GM18517 (cell line): ENCODE results near the gene MAP4K1.

Experiments used
- ATAC-seq: cut with Tn5 transposase; IDR thresholded peaks from one replicate; pipeline ENCODE4 v1.9.1; 2021; ENCODE audit warnings: mild to moderate bottlenecking, moderate library complexity; ENCODE audit not compliant: unreplicated experiment

The MAP4K1 gene

DNA sequence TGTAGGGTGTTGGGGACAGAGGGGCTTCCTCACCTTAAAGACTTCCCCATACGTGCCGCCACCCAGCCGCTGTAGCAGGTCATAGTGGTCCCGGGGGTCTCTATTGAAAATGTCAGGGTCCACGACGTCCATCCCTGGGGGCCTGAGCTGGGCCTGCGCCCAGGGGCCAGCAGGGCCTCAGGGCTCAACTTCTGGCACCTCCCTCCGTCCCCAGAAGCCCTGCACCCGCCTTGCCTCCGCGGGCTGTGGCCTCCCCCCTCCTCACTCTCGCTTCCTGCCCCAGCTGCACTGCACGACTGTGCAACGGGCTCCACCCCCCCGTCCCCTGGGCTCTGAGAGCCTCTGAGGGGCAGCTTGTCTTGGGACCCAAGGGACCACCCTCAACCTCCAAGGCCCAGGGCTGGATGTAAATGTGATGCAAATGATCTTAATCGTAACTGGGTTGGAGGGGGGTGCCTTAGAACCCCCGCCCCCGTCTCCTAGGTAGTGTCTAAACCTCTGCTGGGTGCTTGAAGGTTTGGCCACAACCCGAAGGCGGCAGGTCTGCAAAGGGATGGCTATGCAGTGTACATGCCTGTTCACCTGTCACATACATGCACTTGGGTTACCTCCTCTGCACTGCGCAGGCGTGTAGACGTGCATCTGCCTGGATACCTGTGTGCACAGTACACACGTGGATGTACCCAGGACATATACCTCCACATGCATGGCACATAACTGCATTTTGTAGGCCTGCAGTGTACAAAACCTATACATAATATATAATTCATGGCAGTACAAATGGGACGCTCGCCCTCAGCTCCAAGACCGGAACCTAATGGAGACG is at the start of gene MAP4K1:
MAP4K1 (minus strand) TSS at position 190 of the 826 bp plus-strand sequence; CDS start at position 132, 58 bp downstream.
- peak; percentile 50 for ATAC-seq

DNA sequence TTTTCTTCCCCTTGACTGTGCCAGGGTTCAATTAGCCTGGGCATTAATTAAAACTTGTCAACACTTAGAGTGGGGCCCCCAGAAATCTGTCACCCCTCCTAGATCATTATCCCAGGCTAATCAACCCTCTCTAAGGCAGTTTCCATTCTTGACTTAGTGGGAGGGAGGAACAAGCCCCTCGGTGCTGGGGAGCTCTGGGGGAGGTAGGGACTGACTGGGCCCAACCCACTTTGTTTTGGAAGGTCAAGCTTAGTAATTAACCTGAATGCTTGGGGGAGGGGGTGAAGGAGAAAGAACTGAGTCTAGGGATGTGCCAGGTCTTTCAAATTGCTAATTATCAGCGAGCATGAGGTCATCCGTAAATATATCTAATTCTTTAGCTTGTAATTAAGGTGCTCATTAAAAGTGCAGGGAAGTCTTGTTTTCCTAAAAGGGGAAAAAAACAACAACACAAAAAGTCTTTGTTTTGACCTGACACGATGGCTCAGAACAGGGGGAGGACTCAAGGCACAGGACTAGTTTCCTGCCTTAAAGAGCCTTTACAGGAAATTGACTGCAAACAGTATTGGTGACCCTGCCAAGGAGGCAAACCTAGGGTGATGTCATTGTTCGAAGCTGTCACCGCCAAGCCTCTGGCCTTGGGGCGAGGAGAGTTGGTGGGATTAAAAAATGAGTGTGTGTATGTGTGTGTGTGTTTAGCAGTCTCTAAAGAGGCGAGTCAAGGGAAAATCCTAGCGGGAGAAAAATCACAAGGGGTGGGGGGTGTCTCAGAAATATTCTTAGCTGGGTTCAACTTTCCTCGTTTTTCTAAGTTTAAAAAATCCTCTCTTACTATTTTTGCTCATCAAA is 49.1 kb upstream of the MAP4K1 start:
- no peak for ATAC-seq

DNA sequence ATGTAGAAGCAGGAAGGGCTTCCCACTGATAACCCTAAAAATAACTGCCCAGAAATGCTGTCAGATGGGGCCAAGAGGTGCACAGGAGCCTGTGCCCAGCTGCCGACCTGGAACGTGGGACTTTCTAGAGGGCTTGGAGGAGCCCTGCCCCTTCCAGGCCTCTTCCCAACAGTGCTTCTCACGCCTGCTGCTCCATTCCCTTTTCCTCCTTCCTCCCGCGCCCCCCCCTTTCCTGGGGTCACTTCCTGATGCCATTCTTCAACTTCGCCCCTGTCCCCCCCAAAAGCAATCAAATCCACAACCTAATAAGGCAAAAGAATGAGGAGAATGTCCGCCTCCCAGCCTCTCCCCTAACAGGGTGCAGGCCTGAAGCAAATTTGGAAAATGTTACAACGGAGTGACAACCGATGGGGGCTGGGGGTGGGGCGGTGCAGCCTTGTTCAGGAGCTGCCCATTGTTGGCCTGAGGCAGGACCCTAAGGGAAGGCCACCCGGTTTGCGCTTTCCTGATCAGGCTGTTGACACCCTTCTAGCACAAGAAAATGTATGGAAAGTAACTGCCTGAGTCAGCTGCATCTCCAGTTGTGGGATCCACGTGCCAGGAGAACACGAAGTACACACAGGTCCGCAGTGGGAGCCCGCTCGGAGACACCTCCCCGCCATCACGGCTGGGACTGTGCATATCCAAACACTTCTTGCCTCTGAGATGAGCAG is 48.4 kb upstream of the MAP4K1 start:
- ATAC-seq = no peak

DNA sequence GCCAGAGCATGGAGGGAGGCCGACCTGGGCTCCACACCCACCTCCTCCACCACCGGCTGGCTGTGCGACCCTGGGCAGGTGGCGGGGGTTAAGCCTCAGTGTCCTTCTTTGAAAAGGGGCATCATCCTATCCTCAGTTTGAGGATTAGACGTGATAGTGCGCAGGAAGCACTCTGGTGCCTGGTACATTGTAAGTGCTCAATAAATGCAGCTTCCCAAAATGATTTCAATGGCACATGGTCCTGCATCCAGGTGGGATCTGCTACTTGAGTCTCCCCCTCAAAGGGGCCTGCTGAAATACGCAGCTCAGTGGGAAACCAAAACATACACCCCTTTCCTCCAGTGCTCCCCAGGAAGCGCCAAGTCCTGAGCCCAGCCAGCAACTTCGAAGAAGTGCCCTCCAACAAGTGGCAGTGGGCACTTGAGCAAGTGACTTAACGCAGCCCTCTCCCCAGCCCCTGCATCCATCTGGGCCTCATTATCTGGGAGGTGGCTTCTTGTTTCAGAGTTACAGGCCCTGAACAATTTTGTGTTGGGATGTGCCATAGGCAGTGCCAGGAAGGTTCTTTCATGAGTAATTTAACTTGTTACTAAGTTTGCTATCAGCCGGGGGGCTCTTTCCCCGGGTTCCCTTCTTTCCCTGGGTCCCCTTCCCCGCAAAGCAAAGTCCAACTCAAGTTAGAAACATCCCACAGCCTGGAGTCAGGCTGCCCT is 47.6 kb upstream of the MAP4K1 start:
- ATAC-seq = no peak

- no peak for ATAC-seq
These were observed 46.9 kb upstream of the MAP4K1 start for GRCh38 chr19:38664503-38665211.

DNA sequence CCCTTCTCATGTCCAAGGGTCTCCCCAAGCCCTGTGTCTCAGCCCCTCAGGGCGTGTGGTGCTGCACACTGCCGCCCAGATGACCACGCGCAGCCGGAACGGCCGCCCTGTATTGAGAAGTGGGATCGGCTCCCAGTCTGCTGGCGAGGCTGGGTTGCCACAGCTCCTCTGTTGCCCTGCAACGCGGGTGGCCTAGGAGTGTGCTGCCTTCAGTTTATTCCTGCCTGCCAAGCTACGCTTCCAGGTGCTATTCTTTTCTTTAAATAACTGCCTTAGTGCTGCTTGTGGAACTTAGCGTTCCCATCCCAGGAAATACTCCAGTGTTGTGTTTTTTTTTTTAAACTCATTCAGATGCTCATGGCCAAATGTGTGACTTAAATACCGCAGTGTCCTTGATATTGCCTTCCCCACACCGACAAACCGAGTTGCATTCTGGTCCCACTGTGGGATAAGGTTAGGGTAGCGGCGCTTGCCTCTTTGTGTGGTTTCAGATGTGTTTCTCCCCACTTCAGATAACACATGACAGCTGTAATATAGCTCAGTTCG is 46.3 kb upstream of the MAP4K1 start:
- ATAC-seq = no peak

DNA sequence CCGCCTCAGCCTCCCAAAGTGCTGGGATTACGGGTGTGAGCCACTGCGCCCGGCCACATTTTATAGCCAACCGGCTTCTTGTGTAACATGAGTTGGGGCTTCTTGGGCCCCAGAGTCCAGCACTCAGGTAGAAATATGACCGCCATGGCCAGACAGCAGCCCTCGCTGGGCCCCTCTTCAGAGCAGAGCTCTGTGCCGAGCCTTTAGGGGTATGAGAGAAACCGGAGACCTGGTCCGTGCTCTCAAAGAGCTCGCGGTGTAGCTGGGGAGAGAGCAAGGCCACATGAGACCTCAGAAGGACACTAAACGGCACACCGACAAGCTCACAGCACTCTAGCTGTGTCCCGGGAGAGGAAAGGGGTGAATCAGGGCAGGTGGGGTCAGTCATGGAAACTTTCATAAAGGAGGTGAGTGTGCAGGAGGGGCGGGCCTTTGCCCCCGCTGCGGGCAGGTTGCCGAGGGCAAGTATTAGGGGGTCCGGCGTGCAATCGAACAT is 45.5 kb upstream of the MAP4K1 start:
- no peak for ATAC-seq

GRCh38 chr19:38662537-38663155 is 44.9 kb upstream of the MAP4K1 start:
- ATAC-seq = no peak

GRCh38 chr19:38661996-38662395 is 44.2 kb upstream of the MAP4K1 start:
- ATAC-seq = no peak

GRCh38 chr19:38661136-38661535 is 43.4 kb upstream of the MAP4K1 start:
- ATAC-seq = no peak

- no peak for ATAC-seq
These were observed 43.0 kb upstream of the MAP4K1 start for GRCh38 chr19:38660724-38661123.

DNA sequence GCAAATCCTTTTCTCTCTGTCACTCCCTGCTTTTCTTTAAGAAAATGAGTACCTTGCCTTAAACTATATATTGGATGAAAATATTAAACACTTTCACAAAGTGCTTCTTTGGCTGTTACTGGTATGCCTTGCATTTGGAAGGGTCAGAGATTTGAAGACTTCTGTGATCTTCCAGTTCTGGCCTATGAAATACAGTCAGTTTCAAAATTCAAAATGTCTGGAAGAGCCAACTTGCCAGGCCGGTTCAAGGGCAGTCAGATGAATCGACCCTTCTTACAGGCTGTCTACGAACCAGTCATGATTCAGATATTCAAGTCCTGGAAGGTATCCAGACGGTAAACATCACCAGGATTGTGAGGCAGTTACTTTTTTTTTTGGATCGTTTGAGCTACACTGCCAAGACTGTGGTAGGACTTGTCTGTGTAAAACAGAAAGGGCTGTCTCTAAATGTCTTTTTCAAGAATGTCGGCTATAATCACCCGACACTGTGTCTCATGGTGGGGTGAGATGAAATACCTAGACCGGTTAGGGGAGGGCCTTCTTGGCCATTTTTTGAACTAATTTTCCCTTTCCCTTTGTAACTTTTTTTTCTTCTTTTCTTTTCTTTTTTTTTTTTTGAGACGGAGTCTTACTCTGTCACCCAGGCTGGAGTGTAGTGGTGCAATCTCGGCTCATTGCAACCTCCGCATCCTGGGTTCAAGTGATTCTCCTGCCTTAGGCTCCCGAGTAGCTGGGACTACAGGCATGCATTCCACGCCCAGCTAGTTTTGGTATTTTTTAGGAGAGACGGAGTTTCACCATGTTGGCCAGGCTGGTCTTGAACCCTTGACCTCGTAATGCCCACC is 40.9 kb upstream of the MAP4K1 start:
- no peak for ATAC-seq

DNA sequence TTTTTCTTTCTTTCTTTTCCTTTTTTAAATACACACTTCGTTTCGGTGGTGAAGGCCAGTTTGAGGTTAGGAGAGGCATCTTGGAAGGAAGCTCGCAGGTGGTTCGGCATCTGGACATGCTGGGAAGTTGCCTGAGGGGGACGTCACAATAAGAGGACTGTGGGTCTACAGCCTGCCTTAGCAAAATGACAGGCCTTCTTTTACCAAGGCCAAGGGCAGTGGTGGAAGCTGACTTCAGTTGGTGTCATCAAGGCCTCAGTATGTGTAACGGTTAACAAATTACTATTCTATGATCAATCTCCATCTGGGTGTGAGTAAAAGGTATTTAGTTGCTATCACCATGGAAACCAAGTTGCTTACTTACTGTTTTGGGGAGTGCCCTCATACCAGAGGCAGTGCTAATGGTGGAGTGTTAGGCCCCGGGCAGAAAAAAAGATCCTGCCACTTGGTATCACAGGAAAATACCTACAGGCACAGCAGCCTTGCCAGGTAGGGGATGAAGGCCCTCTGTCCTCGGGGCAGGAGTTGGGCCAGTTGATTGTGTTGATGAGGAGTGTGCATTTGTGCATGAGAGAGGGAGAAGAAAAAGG is 40.0 kb upstream of the MAP4K1 start:
- ATAC-seq = no peak

DNA sequence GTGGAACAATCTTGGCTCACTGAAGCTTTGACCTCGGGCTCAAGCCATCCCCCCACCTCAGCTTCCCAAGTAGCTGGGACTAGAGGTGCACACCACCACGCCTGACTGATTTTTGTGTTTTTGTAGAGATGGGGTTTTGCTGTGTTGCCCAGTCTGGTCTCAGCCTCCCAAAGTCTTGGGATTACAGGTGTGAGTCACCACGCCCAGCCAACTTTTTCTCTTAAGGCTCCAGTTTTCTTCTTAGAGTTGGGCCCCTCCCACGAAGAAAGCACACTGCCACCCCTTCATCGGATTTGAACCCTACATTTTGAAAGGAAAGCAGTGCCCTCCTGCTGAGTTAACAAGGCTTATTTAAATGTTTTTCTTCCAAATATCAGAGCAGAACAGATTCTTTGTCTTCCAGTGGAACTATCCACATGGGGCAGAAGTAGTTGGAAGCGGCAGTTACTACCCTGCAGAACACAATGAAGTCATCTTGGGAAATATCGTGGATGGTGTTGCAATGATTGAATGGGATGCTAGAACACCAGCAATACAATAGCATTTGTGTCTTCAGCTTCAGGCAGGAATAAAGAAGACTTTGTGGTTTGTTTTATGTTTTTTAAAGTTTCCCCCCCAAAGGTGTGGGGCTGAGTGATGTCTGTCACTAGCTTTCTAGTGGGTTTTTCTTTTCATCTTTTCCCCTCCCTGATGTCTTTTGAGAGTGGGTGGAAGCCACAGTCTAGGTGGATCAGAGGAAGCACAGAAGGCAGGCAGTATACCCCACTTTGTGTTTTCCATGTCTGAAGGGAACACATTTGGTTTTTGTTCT is 38.6 kb upstream of the MAP4K1 start:
- no peak for ATAC-seq

DNA sequence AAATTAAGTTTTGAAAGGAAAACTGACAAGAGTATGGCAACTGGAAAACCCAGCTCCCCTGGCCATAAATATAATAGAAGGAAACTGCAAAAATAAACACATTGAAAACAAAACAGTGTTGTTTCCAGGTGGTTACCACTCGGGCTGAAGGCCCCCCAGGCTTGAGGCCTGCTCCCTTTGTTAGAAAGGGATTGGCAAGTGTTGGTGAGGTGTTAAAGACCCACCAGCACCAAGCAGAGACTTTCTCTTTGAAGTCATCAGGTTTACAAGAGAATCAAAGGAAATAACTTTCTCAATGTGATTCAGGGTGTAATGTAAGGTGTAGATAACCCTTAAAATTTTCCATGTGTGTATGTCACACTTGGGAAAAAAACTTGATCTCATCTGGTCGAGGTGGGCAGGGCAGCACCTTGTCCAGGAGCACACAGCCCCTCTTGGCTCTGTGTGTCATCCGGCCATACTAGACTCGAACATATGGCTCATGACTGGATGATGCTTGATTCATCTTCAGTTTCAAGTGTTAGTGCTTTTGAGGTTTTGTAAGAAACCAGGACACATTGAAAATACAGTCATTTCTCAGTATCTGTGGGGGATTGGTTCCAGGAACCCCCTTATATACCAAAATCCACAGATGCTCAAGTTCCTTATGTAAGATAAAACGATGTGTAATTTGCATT is 37.5 kb upstream of the MAP4K1 start:
- no peak for ATAC-seq

DNA sequence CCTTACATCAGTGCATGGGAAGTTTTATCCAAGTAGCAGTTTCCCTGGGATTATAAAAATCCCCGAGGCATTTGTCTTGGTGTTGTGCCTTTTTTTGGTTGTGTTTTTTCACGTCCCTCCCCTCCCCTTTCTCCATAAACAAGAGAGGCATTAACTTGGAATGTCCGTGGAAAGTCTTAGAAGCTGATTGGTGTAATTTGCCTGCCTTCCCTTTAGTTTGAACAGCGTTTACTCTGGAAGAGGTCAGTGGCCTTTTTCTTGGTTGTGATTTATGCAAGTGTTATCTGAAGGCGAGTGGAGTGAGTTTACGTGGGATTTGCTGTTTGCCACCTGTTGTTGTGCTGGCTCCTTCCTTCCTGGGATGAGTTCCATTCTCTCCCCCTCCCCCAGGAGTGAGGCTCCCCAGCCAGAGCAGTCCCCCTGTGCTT is 36.9 kb upstream of the MAP4K1 start:
- no peak for ATAC-seq
